Epithelial cell of esophagus (primary cell): ENCODE results near the gene KCTD5.

Experiments used
- DNase-seq: peaks from one replicate; pipeline ENCODE4 v3.0.0; 2010; ENCODE audit warnings: low read depth
- H3K4me3 ChIP-seq: 2 replicates; pipeline ENCODE4 v1.5.1; 2011; ENCODE audit warnings: mild to moderate bottlenecking, low read length, control low read depth
- CTCF ChIP-seq: IDR thresholded peaks from 2 replicates; pipeline ENCODE4 v1.5.1; 2011; ENCODE audit warnings: low read depth, mild to moderate bottlenecking, low read length, control low read depth, inconsistent platforms; ENCODE audit not compliant: insufficient read depth; ENCODE audit errors: missing control alignments

Gene KCTD5

GRCh38 chr16:2736476-2737237 lies 54.3 kb downstream of the KCTD5 start:
- no peak for DNase-seq
- TF ChIP-seq CTCF = no peak
- H3K4me3 ChIP-seq = no peak overlapping the region

- no peak for TF ChIP-seq CTCF
- DNase-seq = no peak
- H3K4me3 ChIP-seq = no peak overlapping the region
These were observed 54.9 kb downstream of the KCTD5 start for GRCh38 chr16:2737238-2737605.

GRCh38 chr16:2737895-2738418 lies 55.6 kb downstream of the KCTD5 start:
- H3K4me3 ChIP-seq = no peak overlapping the region
- no peak for TF ChIP-seq CTCF

GRCh38 chr16:2738615-2739014 lies 56.3 kb downstream of the KCTD5 start:
- no peak for TF ChIP-seq CTCF
- no peak for DNase-seq
- H3K4me3 ChIP-seq = no peak overlapping the region

More at GRCh38 chr16:2737895-2738418, 55.6 kb downstream of the KCTD5 start:
- DNase-seq = no peak

- no peak for TF ChIP-seq CTCF
- no peak for DNase-seq
- no peak overlapping the region for H3K4me3 ChIP-seq
These were observed 57.5 kb downstream of the KCTD5 start for GRCh38 chr16:2739625-2740430.

- no peak for TF ChIP-seq CTCF
- DNase-seq = no peak
- H3K4me3 ChIP-seq = no peak overlapping the region
These were observed 58.2 kb downstream of the KCTD5 start for GRCh38 chr16:2740476-2740875.
